SIG-M5 treated with dmso at 0.1 percent for 504 hours (cell line): Measurements from ENCODE around the gene JMJD1C.

Experiments
- DNase-seq: peaks from one replicate; lab custom pipeline; 2025; ENCODE audit not compliant: unreplicated experiment; lab: John Stamatoyannopoulos, UW

JMJD1C gene

DNA sequence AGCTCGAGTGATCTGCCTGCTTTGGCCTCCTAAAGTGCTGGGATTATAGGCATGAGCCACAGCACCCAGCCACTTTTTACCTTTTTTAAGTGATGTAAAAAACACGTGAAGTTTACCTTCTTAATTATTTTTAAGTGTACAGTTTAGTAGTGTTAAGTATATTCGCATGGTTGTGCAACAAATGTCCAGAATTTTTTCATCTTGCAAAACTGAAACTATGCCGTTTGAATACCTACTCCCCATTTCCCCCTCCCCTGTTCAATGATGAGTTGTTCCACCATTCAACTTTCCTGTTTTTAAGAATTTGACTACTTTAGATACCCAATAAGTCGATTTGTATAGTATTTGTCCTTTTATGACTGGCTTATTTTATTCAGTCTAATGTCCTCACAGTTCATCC is 321.8 kb downstream of the JMJD1C start:
- no peak for DNase-seq

DNA sequence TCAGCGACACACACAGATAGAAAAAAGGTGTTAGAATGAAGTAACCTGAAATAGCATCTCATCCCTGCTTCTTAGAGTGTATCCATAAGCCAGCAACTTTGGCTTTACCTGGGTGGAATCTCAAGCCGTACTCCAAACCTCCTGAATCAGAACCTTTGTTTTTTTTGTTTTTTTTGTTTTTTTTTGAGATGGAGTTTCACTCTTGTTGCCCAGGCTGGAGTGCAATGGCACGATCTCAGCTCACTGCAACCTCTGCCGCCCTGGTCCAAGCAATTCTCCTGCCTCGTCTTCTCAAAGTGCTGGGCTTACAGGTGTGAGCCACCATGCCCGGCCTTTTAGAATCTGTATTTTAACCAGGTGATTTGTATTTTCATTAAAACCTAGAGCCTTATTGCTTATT is 323.6 kb downstream of the JMJD1C start:
- no peak for DNase-seq

DNA sequence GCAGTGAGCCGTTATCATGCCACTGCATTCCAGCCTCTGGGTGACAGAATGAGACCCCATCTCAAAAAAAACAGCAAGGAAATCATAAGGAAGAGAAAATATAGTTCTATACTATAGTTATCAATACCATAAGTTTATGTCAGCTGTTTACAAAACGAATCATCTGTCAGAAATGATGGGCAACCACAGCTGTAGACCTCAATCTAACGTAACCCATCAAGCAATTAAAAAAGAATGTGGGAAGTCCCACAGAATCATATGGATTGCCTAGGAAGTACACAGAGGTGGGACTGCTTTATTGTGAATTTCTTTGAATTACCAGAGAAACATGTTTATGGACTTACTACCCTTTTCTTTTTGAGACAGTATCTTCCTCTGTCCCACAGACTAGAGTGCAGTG is 325.7 kb downstream of the JMJD1C start:
- DNase-seq = no peak

DNA sequence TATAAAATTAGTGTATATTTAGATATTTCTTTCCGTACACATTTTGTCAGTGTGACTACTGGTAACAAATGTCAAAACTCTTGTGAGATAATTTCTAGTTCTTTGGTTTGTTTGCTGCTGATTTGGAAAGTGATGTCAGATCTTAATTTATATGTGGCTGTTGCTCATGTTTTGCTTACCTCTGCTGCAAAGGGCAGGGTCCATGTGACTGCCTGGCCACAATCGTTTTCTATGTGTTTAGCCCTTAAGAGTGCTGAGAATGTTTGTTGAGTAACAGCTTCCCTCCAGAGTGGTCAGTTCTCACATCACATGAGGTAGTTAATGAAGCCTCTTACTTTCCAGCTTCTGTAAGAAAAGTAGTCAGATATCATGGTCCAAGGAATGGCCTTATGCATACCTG is 328.5 kb downstream of the JMJD1C start:
- no peak for DNase-seq

DNA sequence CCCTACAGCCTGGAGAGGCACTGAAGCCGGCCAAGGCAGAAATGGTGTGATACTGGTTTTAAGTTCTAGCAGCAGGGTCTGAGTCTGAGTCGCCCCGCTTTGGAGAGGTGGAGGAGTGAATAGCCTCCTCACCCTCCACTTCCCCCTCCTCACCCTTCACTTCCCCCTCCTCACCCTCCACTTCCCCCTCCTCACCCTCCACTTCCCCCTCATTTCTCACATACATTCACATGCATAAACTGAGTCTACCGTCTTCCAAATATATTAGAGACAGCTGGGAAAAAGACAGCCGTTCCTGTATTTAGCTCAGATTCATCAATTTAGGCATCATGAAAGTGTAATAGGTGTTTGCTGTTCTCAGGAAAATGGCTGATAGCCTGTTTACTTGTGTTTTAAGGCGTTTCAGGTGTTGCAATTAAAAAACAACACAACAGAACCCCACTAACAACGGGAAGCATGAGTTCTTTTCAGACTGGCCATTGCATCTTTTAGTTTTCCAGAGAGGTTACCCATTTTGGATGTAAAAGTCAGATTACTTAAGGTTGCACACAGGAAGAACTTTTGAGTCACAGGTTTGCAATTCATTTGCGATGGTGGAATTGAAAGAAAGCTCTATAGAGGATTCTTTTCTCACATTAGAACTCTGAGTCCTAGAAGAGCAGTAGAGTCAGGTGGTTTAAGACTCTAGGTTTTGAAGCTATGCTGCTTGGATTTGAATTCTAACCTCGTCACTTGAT is 331.8 kb downstream of the JMJD1C start:
- DNase-seq = peak; percentile 38

DNA sequence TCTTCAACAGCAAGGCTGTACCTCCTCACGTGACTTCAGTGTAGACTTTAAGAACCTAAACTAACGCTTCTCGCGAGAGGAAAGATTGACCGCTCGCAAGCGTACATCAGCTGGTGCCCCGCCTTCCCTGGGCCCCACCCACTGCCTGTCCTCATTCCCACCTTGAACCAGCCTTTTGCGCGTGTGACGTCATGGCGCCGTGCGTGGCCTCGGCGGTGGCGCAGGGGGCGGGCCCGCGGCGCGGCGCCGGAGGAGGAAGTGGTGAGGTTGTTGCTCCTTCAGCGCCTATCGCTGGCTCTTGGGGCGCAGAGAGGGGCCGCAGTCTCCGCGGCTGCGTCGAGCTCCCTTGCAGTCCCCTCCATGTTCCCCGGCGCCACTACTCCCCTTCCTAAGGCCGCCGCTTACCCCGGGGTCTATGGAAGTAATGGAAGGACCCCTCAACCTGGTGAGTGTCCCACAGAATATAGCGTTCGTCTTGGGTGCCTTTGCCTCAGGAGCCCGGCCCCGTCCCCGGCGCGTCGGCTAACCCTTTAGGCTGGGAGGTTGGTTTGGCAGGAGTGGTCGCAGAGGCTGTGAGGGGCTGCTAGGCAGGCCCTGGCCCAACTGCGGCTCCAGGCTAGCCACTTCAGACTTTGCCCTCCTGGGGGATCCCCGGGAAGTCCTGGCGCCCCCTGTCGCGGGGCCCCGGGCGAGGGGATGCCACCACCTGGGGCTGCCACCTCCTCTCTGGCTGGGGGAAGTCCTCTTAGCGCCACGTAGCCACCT is 332.5 kb downstream of the JMJD1C start, which contains the start of gene NRBF2:
Gene NRBF2, plus strand, starts transcription at position 273 of the 765 bp plus-strand sequence. Its CDS starts 143 bp downstream, at position 416.
- DNase-seq = peak; percentile 92

DNA sequence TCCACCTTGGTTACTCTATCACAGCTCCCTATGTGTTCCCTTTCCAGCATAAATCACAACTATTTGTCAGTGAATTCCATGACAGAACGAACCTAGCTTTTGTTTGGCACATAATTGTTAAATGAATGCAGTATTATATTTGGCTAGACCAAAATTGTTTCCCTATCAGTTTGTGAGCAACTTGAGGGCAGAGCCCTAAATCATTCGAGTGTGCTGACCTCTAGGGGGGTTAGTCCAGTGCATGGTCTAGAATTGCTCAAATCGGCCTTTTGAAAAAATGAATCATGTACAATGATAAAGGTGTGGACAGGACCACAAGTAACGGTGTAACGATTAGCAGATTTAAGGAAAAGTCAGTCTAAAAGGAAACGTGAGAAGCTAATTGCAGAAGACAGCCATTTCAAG is 333.1 kb downstream of the JMJD1C start:
- no peak for DNase-seq

DNA sequence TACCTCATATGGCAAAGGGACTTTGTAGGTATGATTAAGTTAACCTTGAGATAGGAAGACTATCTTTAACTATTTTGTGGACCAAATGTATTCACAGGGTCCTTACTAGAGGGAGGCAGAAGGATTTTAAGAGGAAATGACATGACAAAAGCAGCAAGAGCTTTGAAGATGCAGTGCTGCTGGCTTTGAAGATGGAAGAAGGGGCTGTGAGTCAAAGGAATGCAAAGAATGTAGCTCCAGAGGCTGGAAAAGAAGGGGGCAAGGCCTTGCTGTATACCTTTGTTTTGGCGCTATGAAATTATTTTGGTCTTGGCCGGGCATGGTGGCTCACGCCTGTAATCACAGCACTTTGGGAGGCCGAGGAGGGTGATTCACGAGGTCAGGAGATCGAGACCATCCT is 335.9 kb downstream of the JMJD1C start:
- no peak for DNase-seq

DNA sequence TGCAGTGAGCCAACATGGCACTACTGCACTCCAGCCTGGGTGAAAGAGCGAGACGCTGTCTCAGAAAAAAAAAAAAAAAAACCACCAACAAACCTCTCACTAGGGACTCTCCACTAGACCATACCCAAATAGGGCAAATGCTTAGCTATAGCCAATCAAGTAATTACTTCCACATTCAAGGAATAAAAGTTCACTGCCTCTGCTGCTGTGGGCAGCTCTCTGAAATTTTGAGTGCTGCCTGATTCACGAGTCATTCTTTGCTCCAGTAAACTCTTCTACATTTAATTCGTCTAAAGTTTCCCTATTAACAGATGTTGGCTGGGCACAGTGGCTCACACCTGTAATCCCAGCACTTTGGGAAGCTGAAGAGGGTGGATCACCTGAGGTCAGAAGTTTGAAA is 337.3 kb downstream of the JMJD1C start:
- DNase-seq = no peak

DNA sequence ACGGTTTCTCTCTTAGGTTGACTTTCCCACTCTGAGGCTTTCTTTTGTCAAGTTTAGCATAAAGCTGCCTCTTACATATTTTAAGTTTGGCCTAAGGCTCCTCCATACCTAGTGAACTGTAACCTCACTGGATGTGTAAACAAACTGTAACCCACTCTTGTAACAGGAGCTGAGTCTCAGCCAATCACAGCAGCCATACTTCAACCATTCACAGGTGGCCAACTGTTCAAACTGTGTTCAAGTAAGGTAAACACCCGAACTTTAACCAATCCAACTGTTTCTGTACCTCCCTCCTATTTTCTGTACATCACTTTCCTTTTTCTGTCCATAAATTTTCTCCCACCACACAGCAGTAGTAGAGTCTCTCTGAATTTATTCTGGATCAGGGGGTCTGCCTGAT is 340.3 kb downstream of the JMJD1C start:
- DNase-seq = no peak

DNA sequence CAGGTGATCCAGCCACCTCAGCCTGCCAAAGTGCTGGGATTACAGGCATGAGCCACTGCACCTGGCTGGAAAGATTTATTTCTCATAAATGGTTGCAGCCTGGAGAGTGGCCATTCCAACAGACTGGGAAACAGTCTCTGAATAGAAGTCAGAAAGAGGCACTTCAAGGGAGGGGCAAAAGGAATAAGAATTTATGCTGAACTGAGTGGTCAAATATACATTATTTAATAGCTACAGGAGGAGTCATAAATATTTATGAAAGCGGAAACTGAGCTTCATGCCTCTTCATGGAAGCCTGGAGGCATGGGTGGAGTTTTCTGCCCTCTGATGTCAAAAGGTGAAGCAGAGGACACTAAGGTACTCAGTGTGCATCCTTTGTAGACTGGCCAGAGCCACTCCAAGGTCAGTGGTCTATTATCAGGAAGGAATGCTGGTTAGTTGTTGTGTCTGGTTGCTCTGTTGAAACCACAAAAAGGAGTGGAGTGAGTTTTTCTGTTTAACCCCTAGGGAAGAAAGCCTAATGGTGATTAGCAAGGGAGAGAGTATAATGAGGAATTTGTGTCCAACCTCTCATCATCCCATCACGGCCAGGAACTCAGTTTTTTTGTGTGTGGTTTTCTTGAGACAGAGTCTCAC is 341.9 kb downstream of the JMJD1C start:
- DNase-seq = no peak

DNA sequence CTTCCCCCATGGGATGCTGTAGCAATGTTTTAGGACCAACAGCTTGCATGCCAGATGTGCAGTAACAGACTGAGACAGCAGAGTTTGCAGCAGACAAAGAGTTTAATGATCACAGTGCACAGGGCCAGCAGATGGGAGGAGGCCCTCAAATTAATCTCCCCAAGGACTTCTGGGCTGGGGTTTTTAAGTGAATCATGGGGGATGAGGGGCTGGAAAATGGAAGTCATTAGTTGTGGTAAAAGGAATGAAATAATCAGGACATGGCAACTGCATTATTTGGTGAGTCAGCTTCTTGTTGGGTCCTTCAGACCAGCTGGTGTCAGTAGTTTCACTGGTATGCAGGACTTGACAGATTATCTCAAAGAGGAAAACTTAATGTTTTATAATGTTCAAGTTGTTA is 345.2 kb downstream of the JMJD1C start:
- DNase-seq = no peak

DNA sequence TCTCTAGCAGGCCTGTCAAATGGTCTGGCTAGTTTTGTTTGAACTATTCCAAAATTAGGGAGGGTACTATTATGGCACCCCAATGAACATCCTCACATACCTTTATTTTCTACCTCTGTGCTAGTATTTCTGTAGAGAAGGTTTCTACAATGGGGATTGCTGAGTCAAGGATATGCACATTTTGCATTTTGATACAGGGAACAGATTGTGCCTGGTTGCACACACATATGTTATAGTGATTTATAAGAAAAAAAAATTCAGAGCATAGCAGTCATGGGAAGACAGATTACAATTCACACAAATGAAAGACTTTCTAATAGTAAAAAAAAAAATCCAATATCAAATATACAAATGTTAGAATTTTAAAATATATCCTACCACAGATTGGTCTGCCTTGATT is 346.7 kb downstream of the JMJD1C start:
- no peak for DNase-seq
